Measurements from ENCODE around the gene BDKRB2. TPM values are rescaled to one million over a fixed set of nuclear protein-coding genes. Genes with fewer than 3 reads are reported as not detected.

BDKRB2 gene
- total and polyA plus RNA-seq, 2 experiments from 2014 or later = 4.4 to 5.9 TPM

GRCh38 chr14:96249029-96249428 is 44.4 kb downstream of the BDKRB2 start:
- peak overlapping the region; percentile 76 for H3K27ac ChIP-seq
- H2AFZ ChIP-seq = no peak overlapping the region
- WGBS (ENCODE audit: low lambda C conversion rate, missing lambda C conversion rate) = 45% methylated on average over 5 of the region's 5 CpGs
- H3K4me2 ChIP-seq = no peak overlapping the region
- peak; percentile 59 for DNase-seq (ENCODE audit: low spot score)
- H3K4me3 ChIP-seq = no peak overlapping the region
- no peaks in the 10 kb centered on the region for H3K9me2 ChIP-seq (replicated peaks; ENCODE audit: insufficient read depth)
- no peaks in the 10 kb centered on the region for H3K79me2 ChIP-seq
- no peaks in the 10 kb centered on the region for H3K36me3 ChIP-seq (replicated peaks; ENCODE audit: insufficient read depth, low read depth)
- TF ChIP-seq EZH2 (IDR thresholded peaks at IDR 0.05; ENCODE audit: borderline replicate concordance) (no peak), CTCF (IDR thresholded peaks at IDR 0.05; ENCODE audit: poor library complexity) (no peak), EZH2phosphoT487 (IDR thresholded peaks at IDR 0.05; ENCODE audit: low read depth, severe bottlenecking, unreplicated experiment) (no peak)
- H4K20me1 ChIP-seq (ENCODE audit: insufficient read depth, poor library complexity, severe bottlenecking) = no peaks in the 10 kb centered on the region
- H3K4me1 ChIP-seq (ENCODE audit: insufficient read depth) = peaks cover 16% of the 10 kb centered on the region
- H3K27me3 ChIP-seq = no peaks in the 10 kb centered on the region
- no peaks in the 10 kb centered on the region for H3K9me3 ChIP-seq (ENCODE audit: low read depth)

- Histone ChIP-seq H3K36me3 (replicated peaks; ENCODE audit: insufficient read depth, low read depth) (no peaks in the 10 kb centered on the region), H3K79me2 (no peaks in the 10 kb centered on the region), H2AFZ (no peak overlapping the region), H3K27me3 (no peaks in the 10 kb centered on the region), H3K4me3 (no peak overlapping the region), H3K4me1 (ENCODE audit: insufficient read depth) (peaks cover 20% of the 10 kb centered on the region), H3K4me2 (no peak overlapping the region), H3K9me2 (replicated peaks; ENCODE audit: insufficient read depth) (no peaks in the 10 kb centered on the region), H3K9me3 (ENCODE audit: low read depth) (no peaks in the 10 kb centered on the region), H3K27ac (no peak overlapping the region), H4K20me1 (ENCODE audit: insufficient read depth, poor library complexity, severe bottlenecking) (no peaks in the 10 kb centered on the region)
- DNase-seq (ENCODE audit: low spot score) = no peak
- WGBS (ENCODE audit: low lambda C conversion rate, missing lambda C conversion rate) = 66% methylated on average over 3 of the region's 3 CpGs
- no peak for TF ChIP-seq EZH2phosphoT487 (IDR thresholded peaks at IDR 0.05; ENCODE audit: low read depth, severe bottlenecking, unreplicated experiment)
Observed at GRCh38 chr14:96250485-96250884, 45.8 kb downstream of the BDKRB2 start.

- Histone ChIP-seq H3K9me3 (ENCODE audit: low read depth) (no peaks in the 10 kb centered on the region), H4K20me1 (ENCODE audit: insufficient read depth, poor library complexity, severe bottlenecking) (no peaks in the 10 kb centered on the region), H3K27me3 (no peaks in the 10 kb centered on the region), H3K9me2 (replicated peaks; ENCODE audit: insufficient read depth) (no peaks in the 10 kb centered on the region), H2AFZ (no peak overlapping the region), H3K36me3 (replicated peaks; ENCODE audit: insufficient read depth, low read depth) (no peaks in the 10 kb centered on the region), H3K4me1 (ENCODE audit: insufficient read depth) (peaks cover 20% of the 10 kb centered on the region), H3K79me2 (no peaks in the 10 kb centered on the region), H3K4me3 (no peak overlapping the region), H3K4me2 (no peak overlapping the region), H3K27ac (no peak overlapping the region)
- WGBS (ENCODE audit: low lambda C conversion rate, missing lambda C conversion rate) = 75% methylated on average over 4 of the region's 4 CpGs
- DNase-seq (ENCODE audit: low spot score) = no peak
- no peak for TF ChIP-seq EZH2 (IDR thresholded peaks at IDR 0.05; ENCODE audit: borderline replicate concordance)
- no peak for TF ChIP-seq EZH2phosphoT487 (IDR thresholded peaks at IDR 0.05; ENCODE audit: low read depth, severe bottlenecking, unreplicated experiment)
- no peak for TF ChIP-seq CTCF (IDR thresholded peaks at IDR 0.05; ENCODE audit: poor library complexity)
Observed at GRCh38 chr14:96251656-96252155, 47.1 kb downstream of the BDKRB2 start.

- DNase-seq (ENCODE audit: low spot score) = no peak
- no peaks in the 10 kb centered on the region for H3K79me2 ChIP-seq
- TF ChIP-seq CTCF (IDR thresholded peaks at IDR 0.05; ENCODE audit: poor library complexity) = no peak
- no peak for TF ChIP-seq EZH2phosphoT487 (IDR thresholded peaks at IDR 0.05; ENCODE audit: low read depth, severe bottlenecking, unreplicated experiment)
- no peak for TF ChIP-seq EZH2 (IDR thresholded peaks at IDR 0.05; ENCODE audit: borderline replicate concordance)
- no peaks in the 10 kb centered on the region for H3K27me3 ChIP-seq
- WGBS (ENCODE audit: low lambda C conversion rate, missing lambda C conversion rate) = 86% methylated on average over 19 of the region's 19 CpGs
- H3K4me2 ChIP-seq = no peak overlapping the region
- no peaks in the 10 kb centered on the region for H3K9me3 ChIP-seq (ENCODE audit: low read depth)
- H3K9me2 ChIP-seq (replicated peaks; ENCODE audit: insufficient read depth) = no peaks in the 10 kb centered on the region
- no peaks in the 10 kb centered on the region for H4K20me1 ChIP-seq (ENCODE audit: insufficient read depth, poor library complexity, severe bottlenecking)
- H3K27ac ChIP-seq = peak overlapping the region; percentile 84
- H3K36me3 ChIP-seq (replicated peaks; ENCODE audit: insufficient read depth, low read depth) = no peaks in the 10 kb centered on the region
- peaks cover 13% of the 10 kb centered on the region for H3K4me1 ChIP-seq (ENCODE audit: insufficient read depth)
- no peak overlapping the region for H3K4me3 ChIP-seq
- H2AFZ ChIP-seq = no peak overlapping the region
Observed at GRCh38 chr14:96252323-96252998, 47.8 kb downstream of the BDKRB2 start.
